H54 (cell line): Measurements from ENCODE around the gene ZC3H15.

ENCODE experiments used
- DNase-seq: peaks from one replicate; pipeline ENCODE4 v3.0.0; 2011; ENCODE audit warnings: low spot score, mixed read lengths; ENCODE audit not compliant: insufficient read length
- FAIRE-seq: peaks from 3 replicates; lab custom pipeline; 2011; peaks lifted over from hg19 to GRCh38; lab: Jason Lieb, UNC
- POLR2A ChIP-seq: IDR thresholded peaks from 2 replicates; pipeline ENCODE4 v1.6.1; 2011; ENCODE audit warnings: low read depth, mild to moderate bottlenecking, low read length

The ZC3H15 gene

GRCh38 chr2:186543561-186544131 is 57.6 kb downstream of the ZC3H15 start:
- DNase-seq (no peak), FAIRE-seq (no peak)
- TF ChIP-seq POLR2A = no peak

- peak; percentile 20 for DNase-seq
- no peak for TF ChIP-seq POLR2A
- peak; percentile 96 for FAIRE-seq
These were observed 58.2 kb downstream of the ZC3H15 start for GRCh38 chr2:186544255-186544675.

DNA sequence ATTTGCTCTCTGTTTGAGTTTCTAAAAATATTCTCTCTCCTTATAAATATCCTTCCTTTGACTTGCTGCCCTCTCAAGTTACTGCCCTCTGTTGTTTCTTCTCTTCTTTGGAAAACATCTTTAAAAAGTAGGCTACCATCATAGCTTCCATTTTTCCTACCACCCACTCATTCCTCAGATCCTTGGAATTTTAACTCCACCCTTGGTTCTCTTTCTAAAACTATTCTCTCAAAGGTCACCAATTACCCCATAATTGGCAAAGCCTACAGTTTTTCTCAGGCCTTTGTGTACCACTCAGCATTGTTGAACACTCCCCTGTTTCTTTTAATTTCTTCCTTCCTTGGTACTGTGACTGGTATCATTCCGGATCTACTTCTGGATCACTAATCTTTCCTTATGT is 60.8 kb downstream of the ZC3H15 start:
- FAIRE-seq = no peak
- no peak for TF ChIP-seq POLR2A
- no peak for DNase-seq

DNA sequence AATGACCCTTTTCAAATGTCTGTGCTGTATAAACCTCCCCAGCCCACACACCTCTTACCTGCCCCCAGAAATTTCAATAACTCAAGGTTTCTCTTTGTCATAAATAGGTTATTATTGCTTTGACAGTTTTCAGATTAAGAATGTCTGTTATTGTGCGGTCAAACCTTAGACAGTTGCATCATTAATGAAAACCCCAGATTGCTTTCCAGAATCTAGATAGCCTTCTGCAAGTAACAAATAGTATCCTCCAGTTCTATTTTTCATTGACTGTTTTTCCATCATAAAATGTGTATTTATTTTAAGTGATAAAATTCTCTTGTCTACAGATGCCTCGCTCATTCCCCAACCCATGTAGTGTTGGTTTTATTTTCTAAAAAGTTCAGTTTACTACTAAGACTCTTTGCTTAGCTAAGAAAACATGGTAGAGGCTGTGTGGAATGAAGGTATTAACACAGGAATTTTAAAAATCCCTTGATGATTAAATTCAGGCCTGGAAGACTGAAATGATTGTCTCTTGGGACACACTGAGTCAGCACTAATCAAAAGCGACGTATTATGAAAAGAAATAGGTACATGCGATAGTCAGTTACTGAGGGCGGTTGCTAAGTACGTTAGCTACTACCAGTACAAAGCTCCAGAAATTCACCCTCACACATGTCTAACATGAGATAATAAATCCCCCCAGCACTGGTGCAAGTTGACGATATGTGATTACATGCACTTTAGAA is 65.4 kb downstream of the ZC3H15 start:
- no peak for DNase-seq
- no peak for TF ChIP-seq POLR2A
- FAIRE-seq = no peak

DNA sequence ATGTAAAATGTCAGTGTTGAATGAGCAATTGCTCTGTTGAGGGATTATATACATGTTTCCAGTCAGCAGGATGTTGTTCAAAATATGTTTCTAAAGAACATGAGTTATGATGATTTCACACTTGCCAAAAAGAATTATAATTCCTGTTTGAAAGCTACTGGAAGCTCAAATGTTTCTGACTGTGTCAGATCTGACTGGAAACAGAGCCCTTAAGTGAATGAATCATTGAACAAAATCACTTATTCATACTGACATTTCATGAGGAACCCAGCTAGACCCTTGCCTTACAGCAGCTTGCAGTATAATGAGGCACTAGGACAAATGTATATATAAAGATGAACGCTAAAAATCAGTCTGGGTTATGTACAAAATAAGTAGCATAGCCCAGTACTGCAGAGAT is 68.4 kb downstream of the ZC3H15 start:
- TF ChIP-seq POLR2A = no peak
- FAIRE-seq (peak; percentile 73), DNase-seq (no peak)

GRCh38 chr2:186554850-186555671 is 69.0 kb downstream of the ZC3H15 start:
- FAIRE-seq (peak; percentile 84), DNase-seq (no peak)
- TF ChIP-seq POLR2A = no peak

DNA sequence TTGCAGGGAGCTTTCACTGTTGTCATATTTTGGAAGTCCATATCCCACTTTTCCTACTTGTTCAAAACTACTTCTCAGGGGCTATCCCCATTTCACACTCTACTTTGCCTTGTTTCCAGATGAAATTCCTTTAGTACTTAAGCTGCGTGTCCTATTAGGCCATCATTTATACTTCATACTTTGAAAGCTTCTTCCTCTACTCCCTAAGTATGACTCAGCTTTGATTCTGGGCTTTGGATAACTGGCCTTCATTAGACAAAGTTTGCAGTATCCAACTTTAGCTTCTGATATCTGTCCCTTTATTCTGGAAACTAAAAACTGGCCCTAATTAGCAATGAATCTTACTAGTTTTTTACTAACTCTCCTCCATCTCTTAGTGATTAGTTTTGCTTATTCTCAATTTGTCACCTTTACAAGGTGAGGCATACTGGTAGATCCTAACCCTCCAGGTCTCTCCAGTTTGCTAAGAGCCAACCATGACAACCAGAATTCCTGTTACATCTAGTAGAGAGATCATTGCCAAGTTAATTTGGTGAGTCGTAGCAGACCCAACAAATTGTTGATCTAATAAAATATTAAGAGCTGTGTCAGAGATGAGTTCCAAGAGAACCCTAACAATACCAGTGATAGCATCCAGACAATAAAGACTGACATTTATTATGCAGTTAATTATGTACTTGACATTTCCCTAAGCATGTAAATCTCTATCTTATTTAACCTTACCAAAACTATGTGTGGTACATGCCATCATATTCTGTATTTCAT is 72.6 kb downstream of the ZC3H15 start:
- FAIRE-seq = peak; percentile 20
- DNase-seq = no peak
- no peak for TF ChIP-seq POLR2A
